HG03520 (cell line): ENCODE measurements around the gene SFXN3.

Experiments used
- ATAC-seq: cut with Tn5 transposase; IDR thresholded peaks from one replicate; pipeline ENCODE4 v1.9.1; 2021; ENCODE audit warnings: mild to moderate bottlenecking, moderate library complexity; ENCODE audit not compliant: unreplicated experiment

Gene SFXN3

GRCh38 chr10:101055411-101055810, 24.4 kb downstream of the SFXN3 start:
- no peak for ATAC-seq

- ATAC-seq, result no peak
These were observed 25.5 kb downstream of the SFXN3 start for GRCh38 chr10:101056365-101057151.

GRCh38 chr10:101060036-101060950, 29.3 kb downstream of the SFXN3 start:
- peak; percentile 36 for ATAC-seq

- peak; percentile 56 for ATAC-seq
These were observed 30.1 kb downstream of the SFXN3 start for GRCh38 chr10:101060951-101061623.

GRCh38 chr10:101061624-101062231, 30.7 kb downstream of the SFXN3 start, which contains the start of gene KAZALD1:
KAZALD1 (plus strand) TSS chr10:101061989; CDS start chr10:101062593, 604 bp downstream.
- ATAC-seq, result no peak

GRCh38 chr10:101062232-101063049, 31.4 kb downstream of the SFXN3 start:
- no peak for ATAC-seq

GRCh38 chr10:101063050-101063525, 32.1 kb downstream of the SFXN3 start:
- no peak for ATAC-seq

- no peak for ATAC-seq
These were observed 32.7 kb downstream of the SFXN3 start for GRCh38 chr10:101063548-101064414.

- no peak for ATAC-seq
These were observed 33.5 kb downstream of the SFXN3 start for GRCh38 chr10:101064415-101065030.

GRCh38 chr10:101065481-101066145, 34.6 kb downstream of the SFXN3 start:
- ATAC-seq, result no peak

GRCh38 chr10:101066146-101066895, 35.3 kb downstream of the SFXN3 start:
- ATAC-seq, result no peak

- no peak for ATAC-seq
These were observed 35.9 kb downstream of the SFXN3 start for GRCh38 chr10:101066896-101067355.

GRCh38 chr10:101067356-101068083, 36.5 kb downstream of the SFXN3 start:
- no peak for ATAC-seq

- no peak for ATAC-seq
These were observed 38.4 kb downstream of the SFXN3 start for GRCh38 chr10:101069441-101069840.

- ATAC-seq, result no peak
These were observed 39.1 kb downstream of the SFXN3 start for GRCh38 chr10:101070098-101070497.

- no peak for ATAC-seq
These were observed 40.3 kb downstream of the SFXN3 start for GRCh38 chr10:101071267-101071884.
